ENCODE results near the gene CELF4. TPM values are rescaled to one million over a fixed set of nuclear protein-coding genes. Genes with fewer than 3 reads are reported as not detected.

Gene CELF4
- total RNA-seq, 4 donors from 2014 or later = 0.16 to 0.59 TPM; not detected in 2

GRCh38 chr18:37264956-37265355 is 300.6 kb downstream of the CELF4 start:
- no peak for DNase-seq (ENCODE audit: low spot score in 2 of 2)
- no peak overlapping the region for H3K4me3 ChIP-seq (ENCODE audit: low read depth, poor library complexity, severe bottlenecking)
- intact Hi-C loops (cut with DNase I; ENCODE audit: low total_unique reads) = no loop called here
- TF ChIP-seq CTCF (IDR thresholded peaks at IDR 0.05) (no peak), POLR2A (IDR thresholded peaks at IDR 0.05) (no peak)
- 91 to 92% methylated on average over 14 of the region's 14 CpGs for WGBS, 2 donors

- WGBS, 2 donors = 77 to 88% methylated on average over 8 of the region's 8 CpGs
- TF ChIP-seq POLR2A (IDR thresholded peaks at IDR 0.05) = no peak
- no peak for TF ChIP-seq CTCF (IDR thresholded peaks at IDR 0.05)
- intact Hi-C loops (cut with DNase I; ENCODE audit: low total_unique reads) = no loop called here
- H3K4me3 ChIP-seq (ENCODE audit: low read depth, poor library complexity, severe bottlenecking) = no peak overlapping the region
- no peak for DNase-seq (ENCODE audit: low spot score in 2 of 2)
Observed at GRCh38 chr18:37261988-37262387, 303.6 kb downstream of the CELF4 start.

GRCh38 chr18:37261246-37261840 is 304.3 kb downstream of the CELF4 start:
- intact Hi-C loops (cut with DNase I; ENCODE audit: low total_unique reads) = no loop called here
- 76 to 86% methylated on average over 11 of the region's 11 CpGs for WGBS, 2 donors
- TF ChIP-seq POLR2A (IDR thresholded peaks at IDR 0.05) = no peak
- TF ChIP-seq CTCF (IDR thresholded peaks at IDR 0.05) = no peak
- no peak overlapping the region for H3K4me3 ChIP-seq (ENCODE audit: low read depth, poor library complexity, severe bottlenecking)
- no peak for DNase-seq (ENCODE audit: low spot score in 2 of 2)

- intact Hi-C loops (cut with DNase I; ENCODE audit: low total_unique reads) = no loop called here
- no peak for DNase-seq (ENCODE audit: low spot score in 2 of 2)
- TF ChIP-seq POLR2A (IDR thresholded peaks at IDR 0.05) (no peak), CTCF (IDR thresholded peaks at IDR 0.05) (no peak)
- WGBS, 2 donors = 71 to 77% methylated on average over 10 of the region's 10 CpGs
- no peak overlapping the region for H3K4me3 ChIP-seq (ENCODE audit: low read depth, poor library complexity, severe bottlenecking)
Observed at GRCh38 chr18:37260367-37261093, 305.1 kb downstream of the CELF4 start.

- TF ChIP-seq CTCF (IDR thresholded peaks at IDR 0.05) (no peak), POLR2A (IDR thresholded peaks at IDR 0.05) (no peak)
- intact Hi-C loops (cut with DNase I; ENCODE audit: low total_unique reads) = no loop called here
- 71 to 81% methylated on average over 5 of the region's 5 CpGs for WGBS, 2 donors
- no peak overlapping the region for H3K4me3 ChIP-seq (ENCODE audit: low read depth, poor library complexity, severe bottlenecking)
- no peak for DNase-seq (ENCODE audit: low spot score in 2 of 2)
Observed at GRCh38 chr18:37259711-37260110, 305.9 kb downstream of the CELF4 start.

All from lower leg skin (tissue), 4 donors.